PC-3 (cell line): ENCODE measurements around the gene DYSF.

Experiments
- CTCF ChIP-seq: fragments of 300-600 bp; sonication (generic); conservative IDR thresholded peaks from 2 replicates; pipeline ENCODE4 v1.5.1; 2017; ENCODE audit warnings: antibody characterized with exemption, low read depth, mild to moderate bottlenecking, low read length
- EZH2 ChIP-seq: fragments of 300-600 bp; sonication (generic); IDR thresholded peaks from one replicate; pipeline ENCODE4 v1.6.1; 2017; ENCODE audit warnings: antibody characterized with exemption, mild to moderate bottlenecking, low read length; ENCODE audit not compliant: unreplicated experiment

DNA sequence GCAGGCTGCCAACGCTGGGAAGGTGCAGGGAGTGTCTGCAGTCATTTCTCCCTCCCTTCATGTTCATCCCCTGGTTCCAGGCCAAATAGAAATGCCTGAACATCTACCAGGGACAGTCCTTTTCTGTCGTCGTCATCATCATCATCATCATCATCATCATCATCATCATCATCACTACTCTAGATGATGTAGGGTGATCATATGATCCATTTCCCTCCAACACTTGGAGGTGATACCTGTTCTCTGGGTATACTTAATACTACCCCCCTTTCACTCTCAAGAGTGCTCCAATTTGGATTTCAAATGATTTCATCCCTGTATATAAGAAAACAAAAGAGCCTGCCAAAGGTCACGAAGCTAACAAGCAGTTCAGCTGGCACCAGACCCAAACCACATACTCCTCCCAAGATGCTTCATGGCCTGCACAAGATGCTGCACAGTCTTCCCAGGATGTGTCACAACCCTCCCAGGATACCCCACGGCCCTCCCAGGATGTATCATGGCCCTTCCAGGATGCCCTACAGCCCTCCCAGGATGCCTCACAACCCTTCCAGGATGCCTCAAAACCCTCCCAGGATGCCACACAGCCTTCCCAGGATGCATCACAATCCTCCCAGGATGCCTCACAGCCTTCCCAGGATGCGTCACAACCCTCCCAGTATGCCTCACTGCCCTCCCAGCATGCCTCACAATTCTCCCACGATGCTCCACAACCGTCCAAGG is 257.9 kb downstream of the DYSF start:
- TF ChIP-seq CTCF (no peak), EZH2 (no peak)
